ENCODE data around the gene SUN3.
A peak's percentile ranks its signal among the peaks of the same experiment; 100 is the strongest.

Gene SUN3

GRCh38 chr7:48045195-48045765 lies 16.4 kb upstream of the SUN3 start:
- POLR2A ChIA-PET (ENCODE audit: low non-redundant PET): no interaction called here
- no peak for TF ChIP-seq CTCF (conservative IDR thresholded peaks at IDR 0.05; ENCODE audit: low read depth)
- CTCF ChIA-PET: interaction anchor here (0.8 kb wide), 1 partner anchor 112 kb away, joined by 3 read pairs; no protein-coding TSS in a partner anchor
- no peak for DNase-seq (ENCODE audit: low spot score)
- no peak overlapping the region for H3K27ac ChIP-seq

- peak overlapping the region; percentile 41; the same call in 1 of the 2 replicates for H3K27ac ChIP-seq
- DNase-seq (ENCODE audit: low spot score): no peak
- ChIA-PET CTCF (no interaction called here), POLR2A (ENCODE audit: low non-redundant PET) (no interaction called here)
- no peak for TF ChIP-seq CTCF (conservative IDR thresholded peaks at IDR 0.05; ENCODE audit: low read depth)
Measured at GRCh38 chr7:48042636-48043035, 13.7 kb upstream of the SUN3 start.

GRCh38 chr7:48042216-48042615 lies 13.3 kb upstream of the SUN3 start:
- H3K27ac ChIP-seq: no peak overlapping the region
- DNase-seq (ENCODE audit: low spot score): no peak
- TF ChIP-seq CTCF (conservative IDR thresholded peaks at IDR 0.05; ENCODE audit: low read depth): no peak
- POLR2A ChIA-PET (ENCODE audit: low non-redundant PET): no interaction called here
- CTCF ChIA-PET: no interaction called here

GRCh38 chr7:48041653-48041970 lies 12.7 kb upstream of the SUN3 start:
- POLR2A ChIA-PET (ENCODE audit: low non-redundant PET): no interaction called here
- H3K27ac ChIP-seq: peak overlapping the region; percentile 84
- peak; percentile 44 for DNase-seq (ENCODE audit: low spot score)
- CTCF ChIA-PET: no interaction called here
- no peak for TF ChIP-seq CTCF (conservative IDR thresholded peaks at IDR 0.05; ENCODE audit: low read depth)

- DNase-seq (ENCODE audit: low spot score): no peak
- H3K27ac ChIP-seq: peak overlapping the region; percentile 84
- TF ChIP-seq CTCF (conservative IDR thresholded peaks at IDR 0.05; ENCODE audit: low read depth): no peak
- CTCF ChIA-PET: no interaction called here
- POLR2A ChIA-PET (ENCODE audit: low non-redundant PET): no interaction called here
Measured at GRCh38 chr7:48040944-48041652, 12.2 kb upstream of the SUN3 start.

GRCh38 chr7:48038815-48039506 lies 10.1 kb upstream of the SUN3 start:
- no peak for TF ChIP-seq CTCF (conservative IDR thresholded peaks at IDR 0.05; ENCODE audit: low read depth)
- no peak for DNase-seq (ENCODE audit: low spot score)
- ChIA-PET POLR2A (ENCODE audit: low non-redundant PET) (no interaction called here), CTCF (no interaction called here)
- H3K27ac ChIP-seq: no peak overlapping the region

Measured in RWPE1 (cell line).